ENCODE measurements around the gene TATDN2.

GRCh38 chr3:10286596-10287295 lies 38.5 kb downstream of the TATDN2 start:
- TF ChIP-seq POLR2AphosphoS5 (IDR thresholded peaks at IDR 0.05) (peak in 1 of 3 donors; percentile 3), POLR2A (IDR thresholded peaks at IDR 0.05) (no peak), CTCF (IDR thresholded peaks at IDR 0.05 in 8 of 11, conservative IDR thresholded peaks at IDR 0.05 in 3 of 11) (peak in 6 of 11 experiments; percentile 12 to 61 (median 22))

All from spleen (tissue), 7 donors.